SK-N-SH (cell line): ENCODE data around the gene PCDHGC4. TPM values are rescaled to one million over a fixed set of nuclear protein-coding genes. Genes with fewer than 3 reads are reported as not detected.

Source experiments
- CTCF ChIA-PET: fragments of 300-600, 350-600 bp; formaldehyde crosslinking; extraction: SDS; loops from one replicate; lab custom pipeline; 2021; lab: Yijun Ruan, JAX
- POLR2A ChIA-PET: fragments of 350-600 bp; sonication (Branson Sonifier 250); formaldehyde crosslinking; extraction: SDS; loops from one replicate; lab custom pipeline; 2020; ENCODE audit warnings: antibody characterized with exemption, inconsistent platforms; lab: Yijun Ruan, JAX
- DNase-seq: peaks from one replicate; pipeline ENCODE4 v3.0.0; 2012
- H2AFZ ChIP-seq: fragments of 200-600 bp; sonication (generic); 2 replicates; pipeline ENCODE4 v1.8.1; 2016; ENCODE audit warnings: antibody characterized with exemption, mild to moderate bottlenecking, low read depth
- H3F3A ChIP-seq: fragments of 200-600 bp; sonication (generic); replicated peaks from 2 replicates; pipeline ENCODE3; 2016; ENCODE audit warnings: antibody characterized with exemption, mild to moderate bottlenecking; ENCODE audit not compliant: insufficient read depth
- H3K27ac ChIP-seq, 2 experiments: fragments of 200-500 bp in 1 of 2; fragments of 200-600 bp in 1 of 2; sonication (Bioruptor generic) in 1 of 2; sonication (generic), shearing (Covaris generic) in 1 of 2; 2 replicates each; pipeline versions ENCODE4 v1.5.1 to v1.6.1; 2014 to 2016; ENCODE audit warnings: low read depth in 2 of 2, inconsistent platforms in 1 of 2, low read length in 1 of 2, mild to moderate bottlenecking in 1 of 2, mixed read lengths in 1 of 2
- H3K27me3 ChIP-seq: fragments of 200-600 bp; sonication (generic), shearing (Covaris generic); 2 replicates; pipeline ENCODE4 v1.6.1; 2016; ENCODE audit warnings: mixed run types; ENCODE audit not compliant: insufficient read depth
- H3K36me3 ChIP-seq, 2 experiments: fragments of 200-500 bp in 1 of 2; fragments of 200-600 bp in 1 of 2; sonication (Bioruptor generic) in 1 of 2; sonication (generic) in 1 of 2; replicated peaks in 1 of 2; 2 replicates each; pipeline versions ENCODE3 to v1.5.1; 2014 to 2016; ENCODE audit warnings: low read length in 1 of 2, mild to moderate bottlenecking in 1 of 2; ENCODE audit not compliant: insufficient read depth in 2 of 2, control insufficient read depth in 1 of 2
- H3K4me1 ChIP-seq, 2 experiments: fragments of 200-500 bp in 1 of 2; fragments of 200-600 bp in 1 of 2; sonication (Bioruptor generic) in 1 of 2; sonication (generic), shearing (Covaris generic) in 1 of 2; 2 replicates each; pipeline versions ENCODE4 v1.5.1 to v1.6.1; 2014 to 2016; ENCODE audit warnings: low read depth in 1 of 2, low read length in 1 of 2, mixed run types in 1 of 2; ENCODE audit not compliant: insufficient read depth in 2 of 2, control insufficient read depth in 1 of 2
- H3K4me2 ChIP-seq: fragments of 200-600 bp; sonication (generic), shearing (Covaris generic); 2 replicates; pipeline ENCODE4 v1.6.1; 2017; ENCODE audit warnings: mixed run types
- H3K4me3 ChIP-seq, 2 experiments: fragments of 200-500 bp in 1 of 2; fragments of 200-600 bp in 1 of 2; sonication (Bioruptor generic) in 1 of 2; sonication (generic), shearing (Covaris generic) in 1 of 2; 2 replicates each; pipeline versions ENCODE4 v1.5.1 to v1.8.1; 2014 to 2016; ENCODE audit warnings: low read depth in 2 of 2, inconsistent platforms in 1 of 2, low read length in 1 of 2, mild to moderate bottlenecking in 1 of 2, mixed read lengths in 1 of 2, moderate library complexity in 1 of 2
- H3K79me2 ChIP-seq: fragments of 200-600 bp; sonication (generic); 2 replicates; pipeline ENCODE4 v1.8.1; 2017; ENCODE audit warnings: mild to moderate bottlenecking; ENCODE audit not compliant: insufficient read depth
- H3K9ac ChIP-seq: fragments of 200-600 bp; sonication (generic); 2 replicates; pipeline ENCODE4 v1.6.1; 2017; ENCODE audit warnings: mixed run types
- H3K9me2 ChIP-seq: fragments of 200-600 bp; sonication (generic); 2 replicates; pipeline ENCODE4 v1.6.1; 2017; ENCODE audit warnings: mixed run types
- H3K9me3 ChIP-seq: fragments of 200-600 bp; sonication (generic); 2 replicates; pipeline ENCODE4 v1.6.1; 2017; ENCODE audit warnings: mixed run types, mild to moderate bottlenecking, moderate library complexity
- H4K20me1 ChIP-seq: fragments of 200-600 bp; sonication (generic); 2 replicates; pipeline ENCODE4 v1.6.1; 2017; ENCODE audit warnings: mild to moderate bottlenecking, mixed run types; ENCODE audit not compliant: insufficient read depth
- EP300 ChIP-seq, 2 experiments: IDR thresholded peaks; 2 replicates each; pipeline versions ENCODE4 v1.4.0 to v1.6.1; 2012; ENCODE audit warnings: borderline replicate concordance in 1 of 2, low read depth in 1 of 2, low read length in 1 of 2
- EZH2phosphoT487 ChIP-seq: fragments of 200-600 bp; sonication (generic); IDR thresholded peaks from 2 replicates; pipeline ENCODE4 v1.6.1; 2017; ENCODE audit warnings: low read depth, mixed run types, mild to moderate bottlenecking, antibody characterized with exemption, moderate library complexity, borderline replicate concordance
- FOSL2 ChIP-seq: IDR thresholded peaks from 2 replicates; pipeline ENCODE4 v1.4.0; 2012; ENCODE audit warnings: low read depth, mild to moderate bottlenecking, moderate library complexity, borderline replicate concordance
- MAX ChIP-seq: IDR thresholded peaks from 2 replicates; pipeline ENCODE4 v1.4.0; 2012; ENCODE audit warnings: low read depth
- MXI1 ChIP-seq: IDR thresholded peaks from 2 replicates; pipeline ENCODE4 v1.6.1; 2012; ENCODE audit warnings: mild to moderate bottlenecking, low read depth, low read length, improper control_type of control experiment
- NFIC ChIP-seq: IDR thresholded peaks from 2 replicates; pipeline ENCODE4 v1.4.0; 2012; ENCODE audit warnings: borderline replicate concordance
- POLR2AphosphoS5 ChIP-seq: IDR thresholded peaks from 2 replicates; pipeline ENCODE4 v1.6.1; 2012; ENCODE audit warnings: low read depth, low read length
- RAD21 ChIP-seq: IDR thresholded peaks from 2 replicates; pipeline ENCODE4 v1.6.1; 2012; ENCODE audit warnings: mild to moderate bottlenecking, low read length
- REST ChIP-seq: IDR thresholded peaks from 2 replicates; pipeline ENCODE4 v1.6.1; 2012; ENCODE audit warnings: mild to moderate bottlenecking, low read depth, low read length, moderate library complexity
- RFX5 ChIP-seq: IDR thresholded peaks from 2 replicates; pipeline ENCODE4 v1.6.1; 2012; ENCODE audit warnings: mild to moderate bottlenecking, improper control_type of control experiment, low read length
- RXRA ChIP-seq: IDR thresholded peaks from 2 replicates; pipeline ENCODE4 v1.4.0; 2012; ENCODE audit warnings: low read depth, mild to moderate bottlenecking, borderline replicate concordance
- TAF1 ChIP-seq: IDR thresholded peaks from 2 replicates; pipeline ENCODE4 v1.6.1; 2012; ENCODE audit warnings: low read depth, mild to moderate bottlenecking, low read length, moderate library complexity, borderline replicate concordance
- TCF12 ChIP-seq: IDR thresholded peaks from 2 replicates; pipeline ENCODE4 v1.4.0; 2012
- TEAD4 ChIP-seq: IDR thresholded peaks from 2 replicates; pipeline ENCODE4 v1.4.0; 2012; ENCODE audit warnings: mild to moderate bottlenecking, borderline replicate concordance; ENCODE audit not compliant: insufficient read depth
- YY1 ChIP-seq: IDR thresholded peaks from 2 replicates; pipeline ENCODE4 v1.4.0; 2012; ENCODE audit warnings: low read depth, mild to moderate bottlenecking
- whole genome bisulfite sequencing: methylation state at CpG from one replicate; pipeline ENCODE4 v1.1.6; 2017; ENCODE audit warnings: low lambda C conversion rate; 5-methylcytosine and 5-hydroxymethylcytosine counted together
- polyA plus RNA-seq, 3 experiments: library from polyadenylated mRNA; depleted of rRNA; stranded (reverse); fragments of >200 nt; gene quantifications; 2 replicates each; pipeline ENCODE4 v1.2.3, GENCODE V29; 2012
- TF ChIP-seq, protein P1 (sequence below): IDR thresholded peaks from 2 replicates; pipeline ENCODE4; 2012

The PCDHGC4 gene
- polyA plus RNA-seq, 1 of the 3 experiments (the other 2 are of a cell fraction), result 0.53 TPM

DNA sequence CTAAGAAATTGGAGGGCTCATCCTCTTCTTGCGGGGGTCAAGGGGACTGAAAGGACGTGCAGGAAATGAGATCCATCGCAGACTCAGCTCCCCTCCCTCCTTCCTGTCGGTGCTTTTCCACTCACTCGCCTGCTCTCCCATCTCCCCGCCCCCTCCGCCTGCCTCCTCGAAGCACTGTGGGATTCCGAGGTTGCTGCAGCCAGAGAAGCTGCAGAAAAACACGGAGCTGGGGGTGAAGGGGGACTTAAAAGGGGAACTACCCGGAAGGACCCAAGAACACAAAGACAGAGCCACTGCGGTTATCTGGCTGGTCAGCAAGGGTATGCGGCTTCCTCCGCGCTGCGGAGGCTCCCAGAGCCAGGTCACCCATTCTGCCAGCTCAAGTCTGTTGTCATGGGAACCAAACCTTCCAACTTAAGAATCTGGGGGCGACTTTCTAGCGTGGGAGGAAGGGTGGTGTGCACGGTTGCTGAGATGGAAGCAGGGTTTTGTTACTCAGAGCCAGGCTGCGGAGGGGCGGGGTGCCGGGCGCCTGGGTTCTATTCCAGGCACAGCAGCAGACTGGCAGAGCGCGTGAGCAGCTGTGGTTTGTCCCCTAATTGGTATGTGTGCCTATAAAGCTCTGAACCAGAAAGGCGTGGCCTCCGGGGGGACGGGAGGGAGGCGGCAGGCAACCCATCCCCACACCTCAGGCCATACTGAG lies 28.9 kb downstream of the PCDHGC4 start (continued):
- TF ChIP-seq TAF1 (no peak; the same call in 1 of the 2 replicates), REST (0 out of 2 replicates have a peak, but pooled peaks have one; percentile 9), POLR2AphosphoS5 (no peak; the same call in 1 of the 2 replicates), RAD21 (no peak; the same call in 1 of the 2 replicates), MXI1 (0 out of 2 replicates have a peak, but pooled peaks have one; percentile 35), NFIC (no peak), EZH2phosphoT487 (no peak), RFX5 (no peak)
- TF ChIP-seq, all 33 proteins: peak for 12

DNA sequence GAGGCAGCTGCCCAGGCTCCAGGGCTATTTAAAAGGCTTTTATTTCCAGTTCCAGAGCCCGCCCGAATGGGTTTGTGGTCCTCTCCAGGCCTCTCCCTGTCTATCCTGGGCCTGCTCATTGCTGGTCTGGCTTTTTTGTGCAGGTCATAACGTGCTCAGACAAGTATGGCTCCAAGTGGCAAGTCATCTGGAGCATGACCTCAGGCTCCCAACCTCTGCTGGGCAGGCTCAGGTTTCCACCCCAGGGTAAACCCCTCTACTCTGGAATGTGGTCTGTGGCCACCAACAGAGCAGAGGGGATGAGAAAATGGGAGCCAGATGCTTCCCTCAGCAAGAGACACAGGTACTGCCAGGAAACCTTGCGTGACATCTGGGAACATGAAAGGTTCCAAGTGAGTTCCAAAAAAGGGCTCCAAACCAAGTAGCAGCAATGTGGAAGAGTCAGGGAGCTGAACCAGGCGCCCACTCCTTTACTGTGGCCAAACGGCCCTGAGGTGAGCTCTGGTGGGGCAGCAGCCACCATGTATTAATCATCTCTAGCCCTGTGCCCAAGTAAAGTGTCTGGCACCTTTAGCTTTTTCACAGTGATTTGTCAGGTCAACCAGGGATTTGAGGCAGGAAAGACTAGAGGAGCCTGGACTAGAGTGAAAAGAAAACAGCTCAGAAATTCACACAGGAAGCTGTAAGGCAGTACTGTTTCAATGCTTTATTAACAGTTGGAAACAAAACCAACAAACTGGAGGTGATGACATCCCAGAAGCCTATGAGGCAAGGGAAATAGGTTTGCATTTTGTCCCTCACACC lies 29.7 kb downstream of the PCDHGC4 start:
- Histone ChIP-seq H3K27me3 (no peaks in the 10 kb centered on the region), H3K9me2 (no peaks in the 10 kb centered on the region), H2AFZ (no peak overlapping the region), H3K9ac (peak overlapping the region; percentile 80), H3K9me3 (no peaks in the 10 kb centered on the region), H3K27ac (peak overlapping the region; percentile 99 to 100), H3K4me2 (peak overlapping the region; percentile 81), H3F3A (peaks cover 43% of the 10 kb centered on the region), H3K79me2 (peaks cover 11% of the 10 kb centered on the region; the same call in 1 of the 2 replicates), H3K4me3 (peak overlapping the region; percentile 42 to 53; a peak in 2 of 4 replicates), H4K20me1 (no peaks in the 10 kb centered on the region), H3K4me1 (peaks cover 71 to 74% of the 10 kb centered on the region in 2 experiments), H3K36me3 (peaks cover 35 to 45% of the 10 kb centered on the region in 2 experiments)
- 43% methylated on average over 3 of the region's 6 CpGs for WGBS
- TF ChIP-seq MAX (no peak), TCF12 (peak; percentile 58), NFIC (no peak), TAF1 (peak; percentile 9; the same call in 1 of the 2 replicates), RXRA (peak; percentile 38; the same call in 1 of the 2 replicates), EP300 (IDR thresholded peaks at IDR 0.05; ENCODE audit: borderline replicate concordance in 1 of 2, low read depth in 1 of 2, low read length in 1 of 2) (peak; percentile 13 to 19; a peak in 1 of 4 replicates), YY1 (0 out of 2 replicates have a peak, but pooled peaks have one; percentile 15), FOSL2 (no peak), TEAD4 (peak; percentile 37; the same call in 1 of the 2 replicates)
- TF ChIP-seq, protein P1, sequence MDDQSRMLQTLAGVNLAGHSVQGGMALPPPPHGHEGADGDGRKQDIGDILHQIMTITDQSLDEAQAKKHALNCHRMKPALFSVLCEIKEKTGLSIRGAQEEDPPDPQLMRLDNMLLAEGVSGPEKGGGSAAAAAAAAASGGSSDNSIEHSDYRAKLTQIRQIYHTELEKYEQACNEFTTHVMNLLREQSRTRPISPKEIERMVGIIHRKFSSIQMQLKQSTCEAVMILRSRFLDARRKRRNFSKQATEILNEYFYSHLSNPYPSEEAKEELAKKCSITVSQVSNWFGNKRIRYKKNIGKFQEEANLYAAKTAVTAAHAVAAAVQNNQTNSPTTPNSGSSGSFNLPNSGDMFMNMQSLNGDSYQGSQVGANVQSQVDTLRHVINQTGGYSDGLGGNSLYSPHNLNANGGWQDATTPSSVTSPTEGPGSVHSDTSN, result peak; percentile 8; the same call in 1 of the 2 replicates
- ChIA-PET CTCF (interaction anchor here (0.6 to 10.1 kb wide), 11 partner anchors 9 to 132 kb away, joined by 3 to 113 read pairs (median 6); partner anchors contain the start of genes PCDHGA7, PCDHGB7, PCDHGC3 and PCDHGC4), POLR2A (interaction anchor here (1.0 to 2.8 kb wide), 10 partner anchors 9 to 194 kb away, joined by 3 to 16 read pairs (median 4); partner anchors contain the start of genes PCDHGB7, PCDHGC3, PCDHGC4 and TAF7)
- no peak for DNase-seq
